Activated CD4-positive, alpha-beta memory T cell treated with anti-CD3 and anti-CD28 coated beads for 36 hours (primary cell): ENCODE measurements around the gene CENPO. TPM values are rescaled to one million over a fixed set of nuclear protein-coding genes. Genes with fewer than 3 reads are reported as not detected.

Experiments used
- CTCF ChIA-PET: fragments of 350-600 bp; sonication (Branson Sonifier 250); formaldehyde crosslinking; loops from one replicate; lab custom pipeline; 2021; ENCODE audit warnings: antibody characterized with exemption, inconsistent platforms; lab: Charles Lee
- POLR2A ChIA-PET: fragments of 350-600 bp; sonication (Branson Sonifier 250); formaldehyde crosslinking; loops from one replicate; lab custom pipeline; 2021; ENCODE audit warnings: antibody characterized with exemption; lab: Charles Lee
- DNase-seq: peaks from one replicate; pipeline ENCODE4 v3.0.0-alpha.2; 2020
- H3K27ac Mint-ChIP-seq: one replicate; pipeline ENCODE4 v1.8.0; 2021; ENCODE audit warnings: mixed read lengths
- H3K27me3 Mint-ChIP-seq: one replicate; pipeline ENCODE4 v1.8.0; 2021; ENCODE audit warnings: mixed read lengths
- H3K36me3 Mint-ChIP-seq: one replicate; pipeline ENCODE4 v1.8.0; 2021; ENCODE audit warnings: mixed read lengths
- H3K4me1 Mint-ChIP-seq: one replicate; pipeline ENCODE4 v1.8.0; 2021; ENCODE audit warnings: low read depth, mixed read lengths
- H3K4me3 Mint-ChIP-seq: one replicate; pipeline ENCODE4 v1.8.0; 2021; ENCODE audit warnings: mild to moderate bottlenecking, mixed read lengths
- H3K9me3 Mint-ChIP-seq: one replicate; pipeline ENCODE4 v1.8.0; 2021; ENCODE audit warnings: mixed read lengths
- intact Hi-C: fragments of 100-400 bp; cut with micrococcal nuclease; formaldehyde crosslinking; loops from one replicate; pipeline ENCODE4 v1.15.1; 2023
- total RNA-seq, 2 experiments: library from RNA; stranded (reverse); gene quantifications; one replicate each; pipeline ENCODE4 v1.2.3, GENCODE V29; 2021

CENPO gene
- total RNA-seq, 2 experiments from 2014 or later: 39.9 to 42.4 TPM

- Mint-ChIP-seq H3K4me1 (no peaks in the 10 kb centered on the region), H3K27ac (no peak overlapping the region), H3K9me3 (no peaks in the 10 kb centered on the region), H3K36me3 (peaks cover 62% of the 10 kb centered on the region), H3K27me3 (no peaks in the 10 kb centered on the region), H3K4me3 (no peak overlapping the region)
- ChIA-PET CTCF (no interaction called here), POLR2A (no interaction called here)
- intact Hi-C loops: no loop called here
- DNase-seq: no peak
Measured at GRCh38 chr2:24816884-24817283, 23.7 kb downstream of the CENPO start.

GRCh38 chr2:24818721-24819167 lies 25.5 kb downstream of the CENPO start:
- H3K9me3 Mint-ChIP-seq: no peaks in the 10 kb centered on the region
- POLR2A ChIA-PET: no interaction called here
- no peaks in the 10 kb centered on the region for H3K4me1 Mint-ChIP-seq
- H3K36me3 Mint-ChIP-seq: peaks cover 62% of the 10 kb centered on the region
- H3K27ac Mint-ChIP-seq: peak overlapping the region; percentile 25
- no peaks in the 10 kb centered on the region for H3K27me3 Mint-ChIP-seq
- H3K4me3 Mint-ChIP-seq: no peak overlapping the region
- no peak for DNase-seq
- CTCF ChIA-PET: interaction anchor here (1.7 kb wide), 1 partner anchor 9 kb away, joined by 12 read pairs; no protein-coding TSS in a partner anchor
- intact Hi-C loops: no loop called here

- ChIA-PET POLR2A (no interaction called here), CTCF (interaction anchor here (1.0 to 1.7 kb wide), 2 partner anchors 8 to 397 kb away, joined by 5 to 12 read pairs; no protein-coding TSS in a partner anchor)
- Mint-ChIP-seq H3K27me3 (no peaks in the 10 kb centered on the region), H3K36me3 (peaks cover 61% of the 10 kb centered on the region), H3K27ac (no peak overlapping the region), H3K4me1 (no peaks in the 10 kb centered on the region), H3K9me3 (no peaks in the 10 kb centered on the region), H3K4me3 (no peak overlapping the region)
- intact Hi-C loops: loop anchor here (10.0 kb wide), 1 partner anchor 245 kb away; no protein-coding TSS in a partner anchor
- no peak for DNase-seq
Measured at GRCh38 chr2:24819442-24820174, 26.4 kb downstream of the CENPO start.

GRCh38 chr2:24820175-24820513 lies 26.9 kb downstream of the CENPO start:
- CTCF ChIA-PET: interaction anchor here (0.9 to 1.0 kb wide), 2 partner anchors 397 to 410 kb away, joined by 3 to 5 read pairs; no protein-coding TSS in a partner anchor
- no peaks in the 10 kb centered on the region for H3K27me3 Mint-ChIP-seq
- no peaks in the 10 kb centered on the region for H3K9me3 Mint-ChIP-seq
- H3K27ac Mint-ChIP-seq: no peak overlapping the region
- H3K4me3 Mint-ChIP-seq: no peak overlapping the region
- intact Hi-C loops: loop anchor here (10.0 kb wide), 1 partner anchor 245 kb away; no protein-coding TSS in a partner anchor
- DNase-seq: no peak
- no peaks in the 10 kb centered on the region for H3K4me1 Mint-ChIP-seq
- POLR2A ChIA-PET: no interaction called here
- peaks cover 61% of the 10 kb centered on the region for H3K36me3 Mint-ChIP-seq

- POLR2A ChIA-PET: interaction anchor here (2.0 kb wide), 1 partner anchor 28 kb away, joined by 6 read pairs; the partner anchor contains the start of genes CENPO and PTRHD1
Measured at GRCh38 chr2:24820598-24821432, 27.6 kb downstream of the CENPO start.

GRCh38 chr2:24821433-24821891 lies 28.2 kb downstream of the CENPO start:
- Mint-ChIP-seq H3K27ac (no peak overlapping the region), H3K4me1 (peaks cover 11% of the 10 kb centered on the region), H3K36me3 (peaks cover 57% of the 10 kb centered on the region), H3K9me3 (no peaks in the 10 kb centered on the region), H3K27me3 (no peaks in the 10 kb centered on the region), H3K4me3 (no peak overlapping the region)
- intact Hi-C loops: loop anchor here (10.0 kb wide), 1 partner anchor 247 kb away; no protein-coding TSS in a partner anchor
- POLR2A ChIA-PET: interaction anchor here (2.0 kb wide), 1 partner anchor 29 kb away, joined by 6 read pairs; the partner anchor contains the start of genes CENPO and PTRHD1
- CTCF ChIA-PET: no interaction called here
- DNase-seq: no peak

More at GRCh38 chr2:24820598-24821432, 27.6 kb downstream of the CENPO start:
- Mint-ChIP-seq H3K4me1 (peaks cover 4% of the 10 kb centered on the region), H3K9me3 (no peaks in the 10 kb centered on the region), H3K36me3 (peaks cover 60% of the 10 kb centered on the region), H3K4me3 (no peak overlapping the region), H3K27me3 (no peaks in the 10 kb centered on the region), H3K27ac (no peak overlapping the region)
- intact Hi-C loops: loop anchor here (10.0 kb wide), 1 partner anchor 246 kb away; no protein-coding TSS in a partner anchor
- CTCF ChIA-PET: interaction anchor here (0.9 to 1.0 kb wide), 2 partner anchors 398 to 410 kb away, joined by 3 to 5 read pairs; no protein-coding TSS in a partner anchor
- no peak for DNase-seq

- H3K27ac Mint-ChIP-seq: no peak overlapping the region
- no peak for DNase-seq
- intact Hi-C loops: loop anchor here (10.0 kb wide), 1 partner anchor 247 kb away; no protein-coding TSS in a partner anchor
- no peaks in the 10 kb centered on the region for H3K9me3 Mint-ChIP-seq
- H3K36me3 Mint-ChIP-seq: peaks cover 51% of the 10 kb centered on the region
- peaks cover 18% of the 10 kb centered on the region for H3K4me1 Mint-ChIP-seq
- ChIA-PET POLR2A (interaction anchor here (2.0 kb wide), 1 partner anchor 29 kb away, joined by 6 read pairs; the partner anchor contains the start of genes CENPO and PTRHD1), CTCF (interaction anchor here (0.7 to 0.8 kb wide), 2 partner anchors 30 to 307 kb away, joined by 3 read pairs; no protein-coding TSS in a partner anchor)
- H3K4me3 Mint-ChIP-seq: no peak overlapping the region
- no peaks in the 10 kb centered on the region for H3K27me3 Mint-ChIP-seq
Measured at GRCh38 chr2:24822049-24822706, 29.0 kb downstream of the CENPO start.

- Mint-ChIP-seq H3K27ac (no peak overlapping the region), H3K27me3 (no peaks in the 10 kb centered on the region), H3K4me3 (no peak overlapping the region), H3K9me3 (no peaks in the 10 kb centered on the region), H3K36me3 (peaks cover 45% of the 10 kb centered on the region), H3K4me1 (peaks cover 25% of the 10 kb centered on the region)
- ChIA-PET CTCF (interaction anchor here (1.2 to 8.3 kb wide), 4 partner anchors 13 to 416 kb away, joined by 5 to 163 read pairs (median 42); no protein-coding TSS in a partner anchor), POLR2A (no interaction called here)
- DNase-seq: no peak
- intact Hi-C loops: loop anchor here (10.0 kb wide), 1 partner anchor 249 kb away; no protein-coding TSS in a partner anchor
Measured at GRCh38 chr2:24824071-24824588, 30.9 kb downstream of the CENPO start.

- Mint-ChIP-seq H3K27ac (no peak overlapping the region), H3K4me1 (peaks cover 25% of the 10 kb centered on the region), H3K9me3 (no peaks in the 10 kb centered on the region), H3K4me3 (no peak overlapping the region), H3K27me3 (no peaks in the 10 kb centered on the region), H3K36me3 (peaks cover 37% of the 10 kb centered on the region)
- peak; percentile 59 for DNase-seq
- intact Hi-C loops: loop anchor here (10.0 kb wide), 1 partner anchor 250 kb away; no protein-coding TSS in a partner anchor
- ChIA-PET POLR2A (no interaction called here), CTCF (interaction anchor here (0.6 to 8.3 kb wide), 8 partner anchors 9 to 417 kb away, joined by 3 to 163 read pairs (median 12); partner anchors contain the start of genes CENPO and PTRHD1)
Measured at GRCh38 chr2:24824966-24825882, 32.0 kb downstream of the CENPO start.
